GM23248 (cell line): ENCODE results near the gene FOSL2.

Experiments
- EZH2 ChIP-seq: fragments of 200-600 bp; sonication (generic); IDR thresholded peaks from 2 replicates; pipeline ENCODE4 v1.6.1; 2018; ENCODE audit warnings: antibody characterized with exemption, mild to moderate bottlenecking; ENCODE audit not compliant: insufficient read depth, poor library complexity, severe bottlenecking
- EZH2phosphoT487 ChIP-seq: fragments of 200-600 bp; sonication (generic); IDR thresholded peaks from 2 replicates; pipeline ENCODE4 v1.6.1; 2018; ENCODE audit warnings: antibody characterized with exemption, moderate library complexity, mild to moderate bottlenecking, low read depth; ENCODE audit not compliant: insufficient read depth

DNA sequence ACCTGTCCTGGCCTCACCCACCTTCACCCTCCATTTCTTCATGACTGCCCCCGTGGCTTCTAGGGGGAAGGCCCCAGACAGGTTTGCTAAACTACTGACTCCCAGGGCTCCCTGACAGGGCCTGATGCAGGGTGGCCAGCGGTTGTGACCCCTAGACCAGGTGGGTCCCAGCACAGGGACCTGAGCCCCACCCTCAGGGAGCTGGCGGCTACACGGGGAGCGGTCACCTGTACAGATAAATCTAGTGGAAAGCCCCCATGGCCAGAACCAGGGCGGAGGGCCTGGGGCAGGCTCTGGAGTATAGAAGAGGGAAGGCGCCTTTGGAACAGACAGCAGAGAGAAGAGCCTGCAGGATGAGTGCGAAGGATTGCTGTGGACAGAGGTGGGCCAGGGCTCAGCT, 60.7 kb downstream of the FOSL2 start:
- TF ChIP-seq EZH2 (no peak), EZH2phosphoT487 (no peak)
